T-helper 22 cell (primary cell): ENCODE results near the gene HOGA1.
"Not testable (repeated sequence)": the region's sequence is repeated elsewhere in the genome, so short reads cannot be mapped to it uniquely, and the experiment has no call there.

Source experiments
- DNase-seq: peaks from one replicate; pipeline ENCODE4 v3.0.0-alpha.2; 2020; ENCODE audit warnings: low read depth

The HOGA1 gene

DNA sequence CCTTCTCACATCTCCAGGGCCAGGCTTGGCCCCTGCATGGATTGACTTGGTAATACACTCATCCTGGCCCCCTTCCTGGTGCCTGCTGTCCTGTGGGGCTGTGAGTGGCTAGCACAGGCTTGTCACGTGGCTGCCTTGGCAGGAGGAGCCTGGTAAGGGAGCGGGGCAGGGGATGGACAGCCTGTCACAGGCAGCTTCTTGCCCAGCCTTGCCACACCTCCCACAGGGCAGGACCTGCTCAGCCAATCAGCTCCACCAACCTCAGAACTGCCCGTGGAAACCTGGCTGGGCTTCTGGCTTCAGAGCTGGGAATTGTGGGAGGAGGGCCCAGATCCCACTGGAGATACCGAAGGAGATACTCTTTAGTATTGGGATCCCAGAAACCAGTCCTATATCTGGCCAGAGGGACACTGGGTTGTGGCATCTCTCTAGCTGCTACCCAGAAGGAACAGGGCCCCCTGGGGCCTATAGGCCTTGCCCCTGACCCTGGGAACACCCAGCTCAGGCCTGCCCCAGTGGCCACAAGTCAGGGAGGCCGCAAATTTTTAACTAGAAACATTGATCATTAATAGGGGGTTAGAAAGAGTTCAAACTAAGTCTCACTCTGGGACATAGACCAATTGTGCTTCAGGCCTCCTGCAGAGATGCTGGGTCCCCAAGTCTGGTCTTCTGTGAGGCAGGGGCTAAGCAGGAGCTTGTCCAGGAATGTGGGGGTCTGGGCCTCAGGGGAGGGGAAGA is at the start of gene HOGA1:
Gene HOGA1, plus strand, starts transcription at position 330 of the 738 bp plus-strand sequence. Its CDS starts 315 bp downstream, at position 645.
- no peak for DNase-seq

DNA sequence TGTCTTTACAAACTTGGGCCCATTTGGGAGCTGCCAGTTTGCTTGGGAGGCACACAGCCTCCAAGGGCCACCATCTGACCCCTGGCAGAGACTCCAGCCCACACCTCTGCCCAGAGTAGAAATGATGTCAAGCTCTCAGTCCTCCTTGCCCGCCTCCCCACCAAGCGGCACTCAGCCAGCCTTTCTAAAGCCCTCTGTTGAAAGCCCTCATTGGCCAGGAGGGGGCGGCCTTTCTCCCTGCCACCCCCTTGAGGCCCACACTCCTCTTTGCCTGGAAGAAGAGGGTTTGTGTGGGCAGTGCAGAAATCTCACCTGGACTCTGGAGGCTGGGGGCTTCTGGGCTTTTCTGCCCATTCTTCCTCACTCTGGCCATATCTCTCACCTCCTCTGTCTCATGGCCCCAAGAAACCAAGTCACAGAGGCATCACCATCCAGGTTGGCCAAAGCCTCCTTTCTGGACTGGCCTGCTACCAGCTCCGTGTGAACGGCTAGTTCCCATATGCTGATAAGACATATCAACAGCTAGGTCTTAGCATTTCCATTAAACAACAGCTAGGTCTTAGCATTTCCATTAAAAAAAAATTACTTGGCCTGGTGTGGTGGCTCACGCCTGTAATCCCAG is 49.3 kb upstream of the HOGA1 start:
- DNase-seq: no peak

DNA sequence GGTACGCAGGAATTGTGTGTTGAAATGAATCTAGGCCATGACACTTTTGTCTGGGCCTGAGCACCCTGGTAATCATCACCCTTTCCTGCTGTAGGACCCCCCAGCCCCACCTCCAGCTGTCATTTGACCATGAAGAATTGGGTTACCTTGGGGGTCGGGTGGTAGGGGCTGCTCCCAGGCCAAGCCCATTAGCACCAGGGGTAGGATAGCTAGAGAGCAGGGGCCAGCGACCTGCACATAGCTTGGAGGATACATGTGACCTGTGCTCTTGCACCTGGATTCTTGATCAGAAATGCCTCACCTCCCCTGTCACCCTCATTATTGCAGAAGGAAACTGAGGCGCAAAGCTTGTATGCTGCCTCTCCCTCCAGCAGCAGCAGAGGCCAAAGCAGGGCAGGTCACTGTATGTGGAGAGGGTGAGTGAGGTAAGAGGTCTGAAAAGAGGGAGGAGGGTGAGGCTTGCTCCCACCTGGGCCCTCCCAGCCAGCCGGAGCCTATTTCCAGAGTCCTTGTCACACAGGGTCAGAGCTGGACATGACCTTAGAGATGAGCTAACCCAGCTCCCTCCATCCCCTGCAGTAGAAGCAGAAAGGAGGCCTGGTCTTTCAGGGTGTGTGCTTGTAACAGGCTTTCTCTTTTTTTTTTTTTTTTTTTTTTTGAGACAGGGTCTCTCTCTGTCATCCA is 46.9 kb upstream of the HOGA1 start:
- DNase-seq: no peak

GRCh38 chr10:97538411-97538810 is 45.8 kb upstream of the HOGA1 start:
- no peak for DNase-seq

DNA sequence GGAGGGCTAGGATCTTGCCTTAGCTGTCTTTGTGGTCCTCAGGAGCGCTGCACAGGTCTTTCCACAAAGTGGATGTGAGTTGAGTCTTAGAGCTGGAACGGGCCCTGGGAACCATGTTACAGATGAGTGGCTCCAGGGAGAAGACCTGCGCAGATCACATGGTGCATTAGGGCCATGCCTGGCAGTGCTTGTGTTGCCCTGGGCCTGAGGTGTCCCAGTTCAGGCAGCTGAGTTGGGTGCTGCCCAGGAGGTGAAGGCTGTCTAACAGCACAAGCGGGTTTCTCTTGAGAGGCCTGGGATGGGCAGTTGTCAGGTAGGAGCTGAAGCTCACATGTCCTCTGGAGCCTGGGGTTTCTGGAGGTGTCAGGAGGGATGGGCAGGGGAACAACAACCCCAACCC is 45.4 kb upstream of the HOGA1 start:
- DNase-seq: no peak

GRCh38 chr10:97539523-97540200 is 44.5 kb upstream of the HOGA1 start:
- DNase-seq: no peak

DNA sequence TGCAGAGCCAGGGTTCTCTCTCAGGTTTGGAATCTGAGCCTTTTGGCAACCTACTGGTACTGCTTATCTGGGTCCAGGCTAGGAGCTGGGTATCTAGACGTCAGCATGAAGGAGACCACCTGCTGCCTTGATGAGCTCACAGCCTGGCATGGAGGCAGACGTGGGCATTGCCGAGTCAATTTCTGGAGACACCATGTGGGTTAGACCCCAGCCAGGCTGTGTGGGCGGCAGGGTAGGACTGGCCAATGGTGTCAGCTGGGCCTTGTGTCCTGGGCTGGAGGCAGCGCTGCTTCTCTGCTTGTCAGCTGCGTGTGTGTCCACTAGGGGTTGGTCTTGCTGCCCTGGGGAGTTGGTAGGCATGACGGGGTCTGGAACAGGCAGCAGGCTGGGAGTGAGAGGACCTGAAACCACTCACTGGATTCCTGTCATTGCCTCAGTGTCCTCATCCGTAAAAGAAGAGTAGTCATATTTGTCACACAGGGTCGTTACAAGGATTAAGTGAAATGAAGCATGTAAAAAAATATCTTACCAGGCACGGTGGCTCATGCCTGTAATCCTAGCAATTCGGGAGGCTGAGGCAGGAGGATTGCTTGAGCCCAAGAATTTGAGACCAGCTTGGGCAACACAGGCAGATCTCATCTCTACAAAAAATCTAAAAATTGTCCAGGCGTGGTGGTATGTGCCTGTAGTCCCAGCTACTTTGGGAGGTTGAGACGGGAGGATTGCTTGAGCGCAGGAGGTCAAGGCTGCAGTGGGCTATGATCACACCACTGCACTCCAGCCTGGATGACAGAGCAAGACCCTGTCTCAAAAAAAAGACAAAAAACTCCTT is 43.3 kb upstream of the HOGA1 start:
- DNase-seq: no peak

GRCh38 chr10:97542169-97543024 is 41.8 kb upstream of the HOGA1 start:
- no peak for DNase-seq

- DNase-seq: no peak
Measured at GRCh38 chr10:97543025-97543546, 41.1 kb upstream of the HOGA1 start.

- DNase-seq: no peak
Measured at GRCh38 chr10:97546456-97547270, 37.5 kb upstream of the HOGA1 start.

DNA sequence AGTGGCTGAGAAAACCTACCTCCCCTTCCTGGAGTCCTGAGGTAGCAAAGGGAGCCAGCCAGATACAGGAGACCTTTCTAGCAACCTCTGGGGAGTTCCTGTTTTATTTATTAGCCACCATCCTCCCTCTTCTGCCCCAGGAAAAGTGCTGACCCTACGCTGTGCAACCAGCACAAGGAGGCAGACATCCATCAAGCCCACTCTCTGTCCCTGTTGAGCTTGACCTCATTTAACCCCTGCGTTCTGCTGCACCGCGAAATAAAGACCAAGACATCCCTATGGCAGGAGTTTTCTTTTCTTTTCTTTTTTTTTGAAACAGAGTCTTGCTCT is 37.0 kb upstream of the HOGA1 start:
- no peak for DNase-seq

DNA sequence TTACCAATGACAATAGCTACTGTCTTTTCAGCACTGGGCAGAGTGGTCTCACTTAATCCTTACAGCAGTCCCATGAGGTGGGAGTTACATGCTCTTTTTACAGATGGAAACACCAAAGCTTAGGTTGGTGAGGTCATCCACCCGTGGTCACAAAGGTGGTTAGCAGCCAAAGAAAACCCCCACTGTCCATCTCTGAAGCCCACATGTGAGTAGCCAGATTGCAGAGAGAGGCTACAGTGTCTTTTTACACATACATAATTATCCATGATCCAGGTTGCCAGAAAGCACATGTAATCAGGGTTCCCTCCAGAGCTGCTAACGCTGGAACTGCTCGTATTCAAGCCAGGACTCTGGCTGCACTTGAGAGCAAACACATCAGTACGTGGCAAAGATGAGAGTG is 36.2 kb upstream of the HOGA1 start:
- no peak for DNase-seq

- no peak for DNase-seq
Measured at GRCh38 chr10:97548828-97549455, 35.2 kb upstream of the HOGA1 start.

- DNase-seq: no peak
Measured at GRCh38 chr10:97549587-97550322, 34.4 kb upstream of the HOGA1 start.

- DNase-seq: no peak
Measured at GRCh38 chr10:97550336-97551149, 33.6 kb upstream of the HOGA1 start.

GRCh38 chr10:97551271-97551670 is 32.9 kb upstream of the HOGA1 start:
- no peak for DNase-seq

DNA sequence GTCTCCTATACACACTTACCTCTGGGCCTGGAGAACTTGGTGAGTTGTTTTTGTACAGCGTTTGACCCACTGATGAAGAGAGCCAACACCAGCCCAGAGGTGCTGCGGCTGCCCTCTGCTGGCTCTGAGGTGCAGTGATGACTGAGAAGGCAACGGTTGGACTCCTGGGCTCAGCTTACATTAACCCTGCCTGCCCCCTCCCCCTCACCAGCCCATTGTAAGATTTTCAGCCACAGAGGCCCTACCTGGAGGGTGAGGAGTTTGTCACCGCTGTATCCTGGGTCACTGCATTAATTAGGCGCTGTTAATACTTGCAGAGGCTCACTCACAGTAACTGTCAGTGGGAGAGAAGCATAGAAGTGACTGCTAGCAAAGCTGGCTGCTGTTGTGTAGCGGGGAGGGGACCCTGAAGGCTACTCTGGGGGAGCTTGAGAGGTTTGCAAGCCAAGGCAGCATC is 30.6 kb upstream of the HOGA1 start:
- no peak for DNase-seq

GRCh38 chr10:97554336-97554735 is 29.9 kb upstream of the HOGA1 start:
- not testable (repeated sequence) for DNase-seq
